Pancreas (tissue), 10 donors: ENCODE measurements around the gene TYRP1. TPM values are rescaled to one million over a fixed set of nuclear protein-coding genes. Genes with fewer than 3 reads are reported as not detected.

Experiments used
- ATAC-seq, 4 donors: fragments of 200-7000 bp; cut with Tn5 transposase; one replicate each; pipeline versions ENCODE4 v1.8.0 to v1.9.1; 2020; ENCODE audit warnings: mild to moderate bottlenecking in 4 of 4, moderate library complexity in 4 of 4
- DNase-seq, 6 donors: peaks; one replicate each; pipeline ENCODE4 v3.0.0-alpha.2; 2020
- FAIRE-seq: peaks from 2 replicates; lab custom pipeline; 2012; peaks lifted over from hg19 to GRCh38; lab: Jason Lieb, UNC
- H3K27ac ChIP-seq, 4 donors: fragments of 200-600 bp; sonication (generic); 1 replicate in 3 of 4; 2 replicates in 1 of 4; pipeline versions ENCODE4 v1.5.0 to v1.8.0; 2020
- H3K27me3 ChIP-seq, 4 donors: fragments of 200-600 bp; one replicate each; pipeline ENCODE4 v1.8.0; 2021
- H3K36me3 ChIP-seq, 3 donors: fragments of 200-600 bp; sonication (generic) in 1 of 3; one replicate each; pipeline versions ENCODE4 v1.5.0 to v1.8.0; 2020 to 2021
- H3K4me1 ChIP-seq, 3 donors: fragments of 200-600 bp; one replicate each; pipeline ENCODE4 v1.8.0; 2021
- H3K4me3 ChIP-seq, 4 donors: fragments of 200-600 bp; sonication (generic) in 2 of 4; one replicate each; pipeline versions ENCODE4 v1.5.0 to v1.8.0; 2020 to 2021
- H3K9me3 ChIP-seq, 4 donors: fragments of 200-600 bp; one replicate each; pipeline ENCODE4 v1.8.0; 2021
- CTCF ChIP-seq, 4 donors: fragments of 200-600 bp; sonication (generic) in 3 of 4; IDR thresholded peaks; one replicate each; pipeline versions ENCODE4 v1.5.0 to v1.8.0; 2021; ENCODE audit warnings: antibody characterized with exemption in 4 of 4
- WGBS, 2 donors: extraction: QIAGEN DNeasy Blood & Tissue Kit; methylation state at CpG; one replicate each; pipeline ENCODE4 v1.1.7; 2013; 5-methylcytosine and 5-hydroxymethylcytosine counted together
- intact Hi-C, 3 donors: fragments of 100-400 bp; cut with DNase I; formaldehyde crosslinking; loops; one replicate each; pipeline versions ENCODE4 v1.11.1 to v1.14.2; 2022
- polyA plus RNA-seq, 2 donors: library from polyadenylated mRNA; stranded (reverse); fragments of 200-250 nt; gene quantifications; one replicate each; pipeline ENCODE4 v1.2.3, GENCODE V29; 2013
- total RNA-seq, 6 donors: library from RNA; stranded (reverse); fragmentation: NEBNext Ultra II Directional in 4 of 6; extraction: Animal tissue kit (Norgen Biotek cat#: 25700) in 4 of 6; gene quantifications; one replicate each; pipeline versions ENCODE4 v1.2.1 to v1.2.4, GENCODE V29; 2021 to 2023
- donor health status: healthy with polysubstance abuse.
- donor health status: DM: no; HTN: no; CAD: no; lungs with moderate emphysema.
- donor health status: DM: no; HTN: no; CAD: no.
- donor health status: control.
- donor health status: control.
- donor health status: Bipolar disorder and iron deficiency.
- donor health status: DM: yes; HTN: yes; CAD: no.
- donor health status: DM: no; HTN: no; CAD: no.
- donor health status: DM: no; HTN: no; CAD: no.
- donor health status: DM: yes; HTN: yes; CAD: no.

Gene TYRP1
- under 1 TPM in 1 of 6 donors, not detected in 5; 0.14 TPM for total RNA-seq
- polyA plus RNA-seq = under 1 TPM in 1 of 2 donors, not detected in 1; 0.23 TPM

GRCh38 chr9:12693141-12693540, at the start of gene TYRP1:
Gene TYRP1, plus strand, starts transcription at chr9:12693385. Its CDS starts 612 bp downstream, at chr9:12693997.
- intact Hi-C loops = no loop called here
- DNase-seq (no peak), FAIRE-seq (no peak)

GRCh38 chr9:12643686-12644085, 49.5 kb upstream of the TYRP1 start:
- DNase-seq (no peak), FAIRE-seq (no peak), ATAC-seq (no peak)
- Histone ChIP-seq H3K27ac (no peak overlapping the region), H3K36me3 (no peaks in the 10 kb centered on the region), H3K4me3 (no peak overlapping the region), H3K4me1 (no peaks in the 10 kb centered on the region), H3K27me3 (no peaks in the 10 kb centered on the region), H3K9me3 (no peaks in the 10 kb centered on the region)
- intact Hi-C loops = no loop called here
- TF ChIP-seq CTCF (IDR thresholded peaks at IDR 0.05) = no peak

More at GRCh38 chr9:12693141-12693540, at the start of gene TYRP1:
- Histone ChIP-seq H3K36me3 (no peaks in the 10 kb centered on the region), H3K27me3 (no peaks in the 10 kb centered on the region), H3K4me3 (no peak within 1 kb of the TSS), H3K27ac (no peak within 1 kb of the TSS), H3K9me3 (no peaks in the 10 kb centered on the region), H3K4me1 (no peaks in the 10 kb centered on the region)
- no peak for TF ChIP-seq CTCF (IDR thresholded peaks at IDR 0.05)
- ATAC-seq = no peak
- 67 to 78% methylated on average over 3 of the region's 3 CpGs for WGBS, 2 donors

GRCh38 chr9:12648925-12649324, 44.3 kb upstream of the TYRP1 start:
- TF ChIP-seq CTCF (IDR thresholded peaks at IDR 0.05) = no peak
- DNase-seq = no peak
- Histone ChIP-seq H3K27me3 (no peaks in the 10 kb centered on the region), H3K27ac (no peak overlapping the region), H3K4me3 (no peak overlapping the region), H3K4me1 (no peaks in the 10 kb centered on the region), H3K9me3 (no peaks in the 10 kb centered on the region), H3K36me3 (no peaks in the 10 kb centered on the region)
- no peak for FAIRE-seq
- intact Hi-C loops = no loop called here
- WGBS, 2 donors = 50 to 66% methylated on average over 1 of the region's 1 CpG
- no peak for ATAC-seq

- no peaks in the 10 kb centered on the region for H3K4me1 ChIP-seq
- FAIRE-seq (no peak), DNase-seq (no peak), ATAC-seq (no peak)
- H3K27me3 ChIP-seq = no peaks in the 10 kb centered on the region
- no peak for TF ChIP-seq CTCF (IDR thresholded peaks at IDR 0.05)
- H3K4me3 ChIP-seq = no peak overlapping the region
- H3K27ac ChIP-seq = no peak overlapping the region
- intact Hi-C loops = no loop called here
- H3K9me3 ChIP-seq = no peaks in the 10 kb centered on the region
- no peaks in the 10 kb centered on the region for H3K36me3 ChIP-seq
These were observed 42.1 kb upstream of the TYRP1 start for GRCh38 chr9:12651125-12651524.

GRCh38 chr9:12652973-12653372, 40.2 kb upstream of the TYRP1 start:
- Histone ChIP-seq H3K4me1 (no peaks in the 10 kb centered on the region), H3K4me3 (no peak overlapping the region), H3K9me3 (no peaks in the 10 kb centered on the region), H3K36me3 (no peaks in the 10 kb centered on the region), H3K27ac (no peak overlapping the region), H3K27me3 (no peaks in the 10 kb centered on the region)
- FAIRE-seq (no peak), DNase-seq (no peak), ATAC-seq (no peak)
- no peak for TF ChIP-seq CTCF (IDR thresholded peaks at IDR 0.05)
- intact Hi-C loops = no loop called here
- WGBS, 2 donors = 17 to 22% methylated on average over 2 of the region's 2 CpGs
